GM13977 (cell line): ENCODE measurements around the gene CFAP45.

Experiments
- DNase-seq: peaks from one replicate; pipeline ENCODE4 v3.0.0; 2012; ENCODE audit warnings: low spot score
- CTCF ChIP-seq: IDR thresholded peaks from 2 replicates; pipeline ENCODE4 v1.5.1; 2012; ENCODE audit warnings: mild to moderate bottlenecking, control low read depth; ENCODE audit not compliant: insufficient read depth; ENCODE audit errors: extremely low read depth, missing control alignments
- in situ Hi-C: fragments of 300-500 bp; cut with MboI; formaldehyde crosslinking; loops from one replicate; pipeline ENCODE4 v1.12.0; 2022; ENCODE audit warnings: low sequenced_read_pairs, low pct_unique_long_range_greater_than_20kb, mixed read lengths, inconsistent platforms; ENCODE audit not compliant: unreplicated experiment

Gene CFAP45

GRCh38 chr1:159900086-159900680 is at the start of gene CFAP45:
TSS of gene CFAP45 (minus strand) at chr1:159900165. CDS start at chr1:159900098, 67 bp downstream.
- in situ Hi-C loops = no loop called here
- peak; percentile 48 for DNase-seq
- no peak for TF ChIP-seq CTCF

GRCh38 chr1:159949123-159949522 is 49.2 kb upstream of the CFAP45 start:
- in situ Hi-C loops = no loop called here
- DNase-seq = no peak
- TF ChIP-seq CTCF = no peak

- TF ChIP-seq CTCF = no peak
- no peak for DNase-seq
- in situ Hi-C loops = no loop called here
These were observed 48.0 kb upstream of the CFAP45 start for GRCh38 chr1:159947942-159948341.

- no peak for TF ChIP-seq CTCF
- DNase-seq = no peak
- in situ Hi-C loops = no loop called here
These were observed 46.5 kb upstream of the CFAP45 start for GRCh38 chr1:159946242-159947187.

GRCh38 chr1:159945483-159946241 is 45.7 kb upstream of the CFAP45 start, which contains the start of gene IGSF9:
TSS of gene IGSF9 (minus strand) at chr1:159945613. CDS start at chr1:159943454, 2,159 bp downstream.
- peak; percentile 45 for TF ChIP-seq CTCF
- DNase-seq = peak; percentile 81
- in situ Hi-C loops = no loop called here
